A549 (cell line): ENCODE data around the gene MMP17. TPM values are rescaled to one million over a fixed set of nuclear protein-coding genes. Genes with fewer than 3 reads are reported as not detected.

Experiments
- ATAC-seq, 2 experiments: fragments of 200-7000 bp in 1 of 2; fragments of >200 bp in 1 of 2; cut with Nextera tagmentation in 1 of 2; cut with Tn5 transposase in 1 of 2; 3 replicates each; pipeline versions ENCODE4 v1.8.0 to v1.9.1; 2018 to 2020; ENCODE audit warnings: mild to moderate bottlenecking in 1 of 2, moderate library complexity in 1 of 2
- CTCF ChIA-PET: fragments of 300-600 bp; sonication (Branson Sonifier 250); formaldehyde crosslinking; extraction: SDS; loops from one replicate; lab custom pipeline; 2021; ENCODE audit warnings: antibody characterized with exemption, inconsistent platforms; lab: Yijun Ruan, JAX
- POLR2A ChIA-PET: fragments of 350-600 bp; formaldehyde crosslinking; extraction: SDS; loops from one replicate; lab custom pipeline; 2021; ENCODE audit warnings: antibody characterized with exemption, inconsistent platforms; lab: Yijun Ruan, JAX
- DNase-seq, 2 experiments: peaks; one replicate each; pipeline versions ENCODE4 v3.0.0 to v3.0.0-alpha.2; 2011 to 2016; ENCODE audit warnings: low read depth in 1 of 2, low spot score in 1 of 2
- FAIRE-seq: peaks from 2 replicates; lab custom pipeline; 2011; peaks lifted over from hg19 to GRCh38; lab: Jason Lieb, UNC
- H3K27ac ChIP-seq, 2 experiments: fragments of >200 bp; sonication (Bioruptor Twin); formaldehyde crosslinking; 3 replicates each; pipeline ENCODE4 v1.5.1; 2016 to 2017
- H3K4me1 ChIP-seq: fragments of >200 bp; sonication (Bioruptor Twin); formaldehyde crosslinking; 3 replicates; pipeline ENCODE4 v1.6.1; 2016
- H3K4me2 ChIP-seq: fragments of >200 bp; sonication (Bioruptor Twin); formaldehyde crosslinking; 3 replicates; pipeline ENCODE4 v1.6.1; 2016
- H3K4me3 ChIP-seq: fragments of >200 bp; sonication (Bioruptor Twin); formaldehyde crosslinking; 3 replicates; pipeline ENCODE4 v1.5.1; 2016
- H3K9me3 ChIP-seq: fragments of >200 bp; sonication (Bioruptor Twin); formaldehyde crosslinking; 3 replicates; pipeline ENCODE4 v1.6.1; 2016
- BCL3 ChIP-seq: fragments of >200 bp; sonication (Bioruptor Twin); formaldehyde crosslinking; IDR thresholded peaks from 3 replicates; pipeline ENCODE4 v1.6.1; 2016
- EHMT2 ChIP-seq: fragments of 200-600 bp; sonication (generic); IDR thresholded peaks from 2 replicates; pipeline ENCODE4 v1.6.1; 2016; ENCODE audit warnings: antibody characterized with exemption, low read depth, mild to moderate bottlenecking, moderate library complexity
- FOSB ChIP-seq: fragments of 250-450 bp; sonication (Bioruptor Pico); IDR thresholded peaks from 2 replicates; pipeline ENCODE4 v1.5.0; 2020; ENCODE audit warnings: mild to moderate bottlenecking, moderate library complexity
- FOXS1 ChIP-seq: fragments of 250-450 bp; sonication (Bioruptor Pico); IDR thresholded peaks from 2 replicates; pipeline ENCODE4 v1.5.0; 2020; ENCODE audit warnings: mild to moderate bottlenecking, moderate library complexity
- GATA3 ChIP-seq: IDR thresholded peaks from 2 replicates; pipeline ENCODE4 v1.6.1; 2012; ENCODE audit warnings: borderline replicate concordance
- HMGXB4 ChIP-seq: fragments of 250-450 bp; sonication (Bioruptor Pico); IDR thresholded peaks from 2 replicates; pipeline ENCODE4 v1.5.0; 2021; ENCODE audit warnings: mild to moderate bottlenecking, moderate library complexity, borderline replicate concordance
- HOXB5 ChIP-seq: fragments of 250-450 bp; sonication (Bioruptor Pico); IDR thresholded peaks from 2 replicates; pipeline ENCODE4 v1.5.0; 2020; ENCODE audit warnings: mild to moderate bottlenecking, moderate library complexity
- MYC ChIP-seq: IDR thresholded peaks from 2 replicates; pipeline ENCODE4 v1.6.1; 2012; ENCODE audit warnings: mild to moderate bottlenecking, inconsistent platforms, low read length, improper control_type of control experiment, borderline replicate concordance
- NPAS2 ChIP-seq: fragments of 250-450 bp; sonication (Bioruptor Pico); IDR thresholded peaks from 2 replicates; pipeline ENCODE4 v1.8.0; 2022; ENCODE audit warnings: mild to moderate bottlenecking, moderate library complexity, borderline replicate concordance
- PBX3 ChIP-seq: IDR thresholded peaks from 2 replicates; pipeline ENCODE4 v1.6.1; 2012
- RAD21 ChIP-seq, 2 experiments: fragments of >200 bp in 1 of 2; sonication (Bioruptor Twin) in 1 of 2; formaldehyde crosslinking in 1 of 2; IDR thresholded peaks in 1 of 2; conservative IDR thresholded peaks in 1 of 2; 2 replicates in 1 of 2; 3 replicates in 1 of 2; pipeline ENCODE4 v1.6.1; 2012 to 2018; ENCODE audit warnings: inconsistent platforms in 1 of 2
- RARB ChIP-seq: fragments of 250-450 bp; sonication (Bioruptor Pico); IDR thresholded peaks from 2 replicates; pipeline ENCODE4 v1.8.0; 2021; ENCODE audit warnings: mild to moderate bottlenecking, moderate library complexity
- ZFP36 ChIP-seq: fragments of 450-650 bp; IDR thresholded peaks from 2 replicates; pipeline ENCODE4 v1.6.1; 2014; ENCODE audit warnings: borderline replicate concordance; ENCODE audit not compliant: partially characterized antibody
- ZNF302 ChIP-seq: fragments of 250-450 bp; sonication (Bioruptor Pico); IDR thresholded peaks from 2 replicates; pipeline ENCODE4 v1.9.0; 2021; ENCODE audit warnings: inconsistent platforms, mild to moderate bottlenecking, moderate library complexity
- ZSCAN20 ChIP-seq: fragments of 250-450 bp; sonication (Bioruptor Pico); IDR thresholded peaks from 2 replicates; pipeline ENCODE4 v1.8.0; 2022; ENCODE audit warnings: mild to moderate bottlenecking, moderate library complexity
- WGBS: methylation state at CpG from one replicate; pipeline ENCODE4 v1.1.6; 2017; ENCODE audit errors: missing lambda C conversion rate; 5-methylcytosine and 5-hydroxymethylcytosine counted together
- polyA plus RNA-seq, 4 experiments: library from polyadenylated mRNA; depleted of rRNA in 3 of 4; stranded (reverse); fragments of >200 nt; fragmentation: RNase III in 1 of 4; extraction: RNeasy Plus Mini Kit Qiagen cat#74134 plus additional on column Dnase treatment in 1 of 4; gene quantifications; 2 replicates in 3 of 4; 3 replicates in 1 of 4; pipeline ENCODE4 v1.2.3, GENCODE V29; 2011 to 2017
- TF ChIP-seq, protein P1 (sequence below): fragments of 200-600 bp; sonication (generic); IDR thresholded peaks from 2 replicates; pipeline ENCODE4 v1.6.1; 2016; ENCODE audit warnings: antibody characterized with exemption, mild to moderate bottlenecking, moderate library complexity

The MMP17 gene
- polyA plus RNA-seq, 2 of the 4 experiments (the other 2 are of a cell fraction): 6.2 to 7.9 TPM

DNA sequence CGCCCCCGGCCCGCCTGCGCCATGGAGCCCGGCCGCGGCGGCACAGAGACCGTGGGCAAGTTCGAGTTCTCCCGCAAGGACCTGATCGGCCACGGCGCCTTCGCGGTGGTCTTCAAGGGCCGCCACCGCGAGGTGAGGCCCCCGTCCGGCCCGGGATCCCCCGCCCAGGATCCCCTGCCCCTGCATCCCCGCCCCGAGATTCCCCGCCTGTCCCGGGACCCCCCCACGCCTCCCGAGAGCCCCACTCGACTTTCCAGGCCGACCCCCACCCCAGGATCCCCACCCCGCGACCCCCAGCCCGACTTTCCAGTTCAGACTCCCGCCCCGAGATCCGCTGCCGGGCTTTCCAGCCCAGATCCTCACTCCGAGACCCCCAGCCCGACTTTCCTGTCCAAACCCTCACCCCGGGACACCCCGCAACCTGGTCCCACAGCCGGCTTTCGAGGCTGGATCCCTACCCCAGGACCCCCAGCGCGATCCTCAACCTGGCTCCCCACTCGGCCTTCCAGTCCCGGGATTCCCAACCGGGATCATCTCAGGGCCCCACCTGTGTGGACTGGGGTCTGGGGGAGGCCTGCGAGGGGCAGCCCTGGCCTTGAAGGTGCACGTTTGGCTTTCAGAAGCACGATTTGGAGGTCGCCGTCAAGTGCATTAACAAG lies 66.9 kb downstream of the MMP17 start:
- CTCF ChIA-PET: no interaction called here
- POLR2A ChIA-PET: interaction anchor here (0.5 kb wide), 1 partner anchor 33 kb away, joined by 3 read pairs; no protein-coding TSS in a partner anchor
- DNase-seq (peak in 1 of 2 experiments; percentile 49), ATAC-seq (no peak), FAIRE-seq (no peak)
- Histone ChIP-seq H3K27ac (peak overlapping the region; percentile 98 to 99), H3K4me3 (peak overlapping the region; percentile 93), H3K4me1 (peaks cover 28% of the 10 kb centered on the region), H3K9me3 (no peaks in the 10 kb centered on the region), H3K4me2 (peak overlapping the region; percentile 100)
- 10% methylated on average over 18 of the region's 54 CpGs for WGBS
- TF ChIP-seq FOSB: peak; percentile 60; the same call in 1 of the 2 replicates
- no peak for TF ChIP-seq HOXB5 (CRISPR knock-in tag)
- 0 out of 2 replicates have a peak, but pooled peaks have one; percentile 10 for TF ChIP-seq PBX3

DNA sequence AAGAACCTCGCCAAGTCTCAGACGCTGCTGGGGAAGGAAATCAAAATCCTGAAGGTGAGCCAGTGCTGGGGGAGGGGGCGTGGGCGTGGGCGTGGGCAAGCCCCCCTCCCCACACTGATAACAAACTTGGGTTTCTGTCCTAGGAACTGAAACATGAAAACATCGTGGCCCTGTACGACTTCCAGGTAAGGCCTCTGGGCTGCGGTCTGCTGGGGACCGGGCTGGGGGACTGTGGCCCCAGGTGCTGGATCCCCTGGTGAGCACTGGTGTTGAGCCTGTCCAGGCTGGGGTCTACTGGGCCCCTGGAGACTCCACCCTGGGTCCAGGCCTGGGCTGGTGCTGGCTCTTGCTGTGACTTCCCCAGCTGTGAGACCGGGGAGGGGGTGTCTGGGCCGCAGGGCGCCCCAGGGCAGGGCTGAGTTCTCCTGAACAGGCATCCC lies 67.5 kb downstream of the MMP17 start:
- Histone ChIP-seq H3K9me3 (no peaks in the 10 kb centered on the region), H3K4me3 (peak overlapping the region; percentile 93), H3K4me1 (peaks cover 33% of the 10 kb centered on the region), H3K4me2 (peak overlapping the region; percentile 100), H3K27ac (peak overlapping the region; percentile 98 to 99)
- no peak for DNase-seq
- peak in 1 of 2 experiments; percentile 25; a peak in 1 of 6 replicates for ATAC-seq
- ChIA-PET CTCF (interaction anchor here (2.5 kb wide), 1 partner anchor 44 kb away, joined by 7 read pairs; no protein-coding TSS in a partner anchor), POLR2A (interaction anchor here (0.5 to 1.4 kb wide), 2 partner anchors 30 to 33 kb away, joined by 3 to 5 read pairs; no protein-coding TSS in a partner anchor)
- TF ChIP-seq MYC (no peak), BCL3 (no peak), GATA3 (no peak), FOXS1 (CRISPR knock-in tag) (no peak), ZSCAN20 (no peak), ZFP36 (no peak), HMGXB4 (CRISPR knock-in tag) (no peak), RAD21 (conservative IDR thresholded peaks at IDR 0.05 in 1 of 2, IDR thresholded peaks at IDR 0.05 in 1 of 2) (no peak), RARB (no peak), EHMT2 (no peak), NPAS2 (CRISPR knock-in tag) (no peak), ZNF302 (CRISPR knock-in tag) (no peak), HOXB5 (CRISPR knock-in tag) (no peak)
- TF ChIP-seq, protein P1, sequence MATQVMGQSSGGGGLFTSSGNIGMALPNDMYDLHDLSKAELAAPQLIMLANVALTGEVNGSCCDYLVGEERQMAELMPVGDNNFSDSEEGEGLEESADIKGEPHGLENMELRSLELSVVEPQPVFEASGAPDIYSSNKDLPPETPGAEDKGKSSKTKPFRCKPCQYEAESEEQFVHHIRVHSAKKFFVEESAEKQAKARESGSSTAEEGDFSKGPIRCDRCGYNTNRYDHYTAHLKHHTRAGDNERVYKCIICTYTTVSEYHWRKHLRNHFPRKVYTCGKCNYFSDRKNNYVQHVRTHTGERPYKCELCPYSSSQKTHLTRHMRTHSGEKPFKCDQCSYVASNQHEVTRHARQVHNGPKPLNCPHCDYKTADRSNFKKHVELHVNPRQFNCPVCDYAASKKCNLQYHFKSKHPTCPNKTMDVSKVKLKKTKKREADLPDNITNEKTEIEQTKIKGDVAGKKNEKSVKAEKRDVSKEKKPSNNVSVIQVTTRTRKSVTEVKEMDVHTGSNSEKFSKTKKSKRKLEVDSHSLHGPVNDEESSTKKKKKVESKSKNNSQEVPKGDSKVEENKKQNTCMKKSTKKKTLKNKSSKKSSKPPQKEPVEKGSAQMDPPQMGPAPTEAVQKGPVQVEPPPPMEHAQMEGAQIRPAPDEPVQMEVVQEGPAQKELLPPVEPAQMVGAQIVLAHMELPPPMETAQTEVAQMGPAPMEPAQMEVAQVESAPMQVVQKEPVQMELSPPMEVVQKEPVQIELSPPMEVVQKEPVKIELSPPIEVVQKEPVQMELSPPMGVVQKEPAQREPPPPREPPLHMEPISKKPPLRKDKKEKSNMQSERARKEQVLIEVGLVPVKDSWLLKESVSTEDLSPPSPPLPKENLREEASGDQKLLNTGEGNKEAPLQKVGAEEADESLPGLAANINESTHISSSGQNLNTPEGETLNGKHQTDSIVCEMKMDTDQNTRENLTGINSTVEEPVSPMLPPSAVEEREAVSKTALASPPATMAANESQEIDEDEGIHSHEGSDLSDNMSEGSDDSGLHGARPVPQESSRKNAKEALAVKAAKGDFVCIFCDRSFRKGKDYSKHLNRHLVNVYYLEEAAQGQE: no peak
- FAIRE-seq: no peak
- WGBS: 3% methylated on average over 6 of the region's 12 CpGs
